Hepatocyte (in vitro differentiated cells): ENCODE data around the gene PPP2R2B. TPM values are rescaled to one million over a fixed set of nuclear protein-coding genes. Genes with fewer than 3 reads are reported as not detected.
"Not testable (repeated sequence)": the region's sequence is repeated elsewhere in the genome, so short reads cannot be mapped to it uniquely, and the experiment has no call there.

Experiments
- DNase-seq: peaks from one replicate; pipeline ENCODE4 v3.0.0-alpha.2; 2016; ENCODE audit warnings: low spot score
- H2AFZ ChIP-seq: fragments of 200-600 bp; sonication (generic); 2 replicates; pipeline ENCODE4 v1.6.0; 2016; ENCODE audit warnings: antibody characterized with exemption, mild to moderate bottlenecking
- H3K27ac ChIP-seq: fragments of 200-600 bp; sonication (generic); 2 replicates; pipeline ENCODE4 v1.5.1; 2016; ENCODE audit warnings: mild to moderate bottlenecking
- H3K27me3 ChIP-seq: fragments of 200-600 bp; sonication (generic); 2 replicates; pipeline ENCODE4 v1.6.1; 2016
- H3K36me3 ChIP-seq: fragments of 200-600 bp; sonication (generic); replicated peaks from 2 replicates; pipeline ENCODE4 v1.5.1; 2016; ENCODE audit warnings: low read depth; ENCODE audit not compliant: insufficient read depth
- H3K4me1 ChIP-seq: fragments of 200-600 bp; sonication (generic); 2 replicates; pipeline ENCODE4 v1.5.1; 2016; ENCODE audit warnings: mild to moderate bottlenecking, moderate library complexity; ENCODE audit not compliant: insufficient read depth
- H3K4me2 ChIP-seq: fragments of 200-600 bp; sonication (generic); 2 replicates; pipeline ENCODE4 v1.6.0; 2016
- H3K4me3 ChIP-seq: fragments of 200-600 bp; sonication (generic); 2 replicates; pipeline ENCODE4 v1.5.1; 2016; ENCODE audit warnings: mild to moderate bottlenecking
- H3K79me2 ChIP-seq: fragments of 200-600 bp; sonication (generic); 2 replicates; pipeline ENCODE4 v1.6.0; 2017; ENCODE audit warnings: mild to moderate bottlenecking
- H3K9me2 ChIP-seq: fragments of 200-600 bp; sonication (generic); replicated peaks from 2 replicates; pipeline ENCODE4 v1.6.0; 2017; ENCODE audit warnings: mild to moderate bottlenecking; ENCODE audit not compliant: insufficient read depth
- H3K9me3 ChIP-seq: fragments of 200-600 bp; sonication (generic); 2 replicates; pipeline ENCODE4 v1.5.1; 2016; ENCODE audit warnings: low read depth, mild to moderate bottlenecking
- H4K20me1 ChIP-seq: fragments of 200-600 bp; sonication (generic); 2 replicates; pipeline ENCODE4 v1.6.0; 2016; ENCODE audit warnings: mild to moderate bottlenecking; ENCODE audit not compliant: insufficient read depth, poor library complexity, severe bottlenecking
- EZH2 ChIP-seq: fragments of 200-600 bp; sonication (generic); IDR thresholded peaks from 2 replicates; pipeline ENCODE4 v1.6.1; 2016; ENCODE audit warnings: antibody characterized with exemption, mild to moderate bottlenecking, borderline replicate concordance
- EZH2phosphoT487 ChIP-seq: fragments of 200-600 bp; sonication (generic); IDR thresholded peaks from one replicate; pipeline ENCODE4 v1.6.1; 2018; ENCODE audit warnings: antibody characterized with exemption, mild to moderate bottlenecking, low read depth, moderate library complexity; ENCODE audit not compliant: unreplicated experiment, severe bottlenecking
- WGBS: methylation state at CpG from one replicate; pipeline ENCODE4 v1.1.6; 2016; ENCODE audit warnings: low lambda C conversion rate; ENCODE audit errors: missing lambda C conversion rate; 5-methylcytosine and 5-hydroxymethylcytosine counted together
- polyA plus RNA-seq: library from polyadenylated mRNA; unstranded; fragments of >200 nt; fragmentation: Nextera tagmentation; extraction: Ambion mirVana; gene quantifications from 2 replicates; pipeline ENCODE4 v1.2.1, GENCODE V29; 2016
- total RNA-seq: library from RNA; depleted of rRNA; stranded (reverse); fragments of >200 nt; gene quantifications from 2 replicates; pipeline ENCODE4 v1.2.3, GENCODE V29; 2014
- TF ChIP-seq, protein P1 (sequence below): fragments of 200-600 bp; sonication (generic); IDR thresholded peaks from 2 replicates; pipeline ENCODE4 v1.5.1; 2016; ENCODE audit warnings: antibody characterized with exemption, mild to moderate bottlenecking; ENCODE audit not compliant: poor library complexity

Gene PPP2R2B
- total and polyA plus RNA-seq, 2 experiments from 2014 or later = 2.3 to 3.2 TPM

DNA sequence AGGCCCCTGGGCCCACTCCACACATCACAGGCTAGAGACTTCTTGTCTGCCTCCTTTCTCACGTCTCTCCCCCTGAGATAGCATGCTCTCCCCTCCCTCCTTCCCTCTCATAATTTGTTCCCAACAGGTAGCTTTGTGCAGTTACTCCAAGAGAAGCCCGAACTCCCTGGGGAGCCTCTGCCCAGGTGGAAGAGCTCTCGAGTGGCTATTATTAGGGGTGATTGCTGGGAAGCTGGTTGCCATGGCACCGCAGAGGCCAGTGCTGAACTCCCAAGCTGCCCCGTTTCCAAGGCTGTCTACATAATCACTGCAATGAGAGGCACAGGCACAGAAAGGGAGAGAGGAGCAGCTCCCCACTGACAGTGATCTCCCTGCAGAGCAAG is 257.9 kb downstream of the PPP2R2B start:
- no peak overlapping the region for H3K4me2 ChIP-seq
- no peaks in the 10 kb centered on the region for H4K20me1 ChIP-seq
- no peaks in the 10 kb centered on the region for H3K4me1 ChIP-seq
- no peak overlapping the region for H3K4me3 ChIP-seq
- H3K27me3 ChIP-seq = no peaks in the 10 kb centered on the region
- H3K36me3 ChIP-seq = no peaks in the 10 kb centered on the region
- no peak for TF ChIP-seq EZH2
- TF ChIP-seq EZH2phosphoT487 = no peak
- TF ChIP-seq, protein P1, sequence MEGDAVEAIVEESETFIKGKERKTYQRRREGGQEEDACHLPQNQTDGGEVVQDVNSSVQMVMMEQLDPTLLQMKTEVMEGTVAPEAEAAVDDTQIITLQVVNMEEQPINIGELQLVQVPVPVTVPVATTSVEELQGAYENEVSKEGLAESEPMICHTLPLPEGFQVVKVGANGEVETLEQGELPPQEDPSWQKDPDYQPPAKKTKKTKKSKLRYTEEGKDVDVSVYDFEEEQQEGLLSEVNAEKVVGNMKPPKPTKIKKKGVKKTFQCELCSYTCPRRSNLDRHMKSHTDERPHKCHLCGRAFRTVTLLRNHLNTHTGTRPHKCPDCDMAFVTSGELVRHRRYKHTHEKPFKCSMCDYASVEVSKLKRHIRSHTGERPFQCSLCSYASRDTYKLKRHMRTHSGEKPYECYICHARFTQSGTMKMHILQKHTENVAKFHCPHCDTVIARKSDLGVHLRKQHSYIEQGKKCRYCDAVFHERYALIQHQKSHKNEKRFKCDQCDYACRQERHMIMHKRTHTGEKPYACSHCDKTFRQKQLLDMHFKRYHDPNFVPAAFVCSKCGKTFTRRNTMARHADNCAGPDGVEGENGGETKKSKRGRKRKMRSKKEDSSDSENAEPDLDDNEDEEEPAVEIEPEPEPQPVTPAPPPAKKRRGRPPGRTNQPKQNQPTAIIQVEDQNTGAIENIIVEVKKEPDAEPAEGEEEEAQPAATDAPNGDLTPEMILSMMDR = no peak
- no peak overlapping the region for H3K27ac ChIP-seq
- H3K79me2 ChIP-seq = no peaks in the 10 kb centered on the region
- WGBS = 70% methylated on average over 5 of the region's 5 CpGs
- H3K9me2 ChIP-seq = no peaks in the 10 kb centered on the region
- DNase-seq = no peak
- no peak overlapping the region for H2AFZ ChIP-seq
- peaks cover 2% of the 10 kb centered on the region for H3K9me3 ChIP-seq

DNA sequence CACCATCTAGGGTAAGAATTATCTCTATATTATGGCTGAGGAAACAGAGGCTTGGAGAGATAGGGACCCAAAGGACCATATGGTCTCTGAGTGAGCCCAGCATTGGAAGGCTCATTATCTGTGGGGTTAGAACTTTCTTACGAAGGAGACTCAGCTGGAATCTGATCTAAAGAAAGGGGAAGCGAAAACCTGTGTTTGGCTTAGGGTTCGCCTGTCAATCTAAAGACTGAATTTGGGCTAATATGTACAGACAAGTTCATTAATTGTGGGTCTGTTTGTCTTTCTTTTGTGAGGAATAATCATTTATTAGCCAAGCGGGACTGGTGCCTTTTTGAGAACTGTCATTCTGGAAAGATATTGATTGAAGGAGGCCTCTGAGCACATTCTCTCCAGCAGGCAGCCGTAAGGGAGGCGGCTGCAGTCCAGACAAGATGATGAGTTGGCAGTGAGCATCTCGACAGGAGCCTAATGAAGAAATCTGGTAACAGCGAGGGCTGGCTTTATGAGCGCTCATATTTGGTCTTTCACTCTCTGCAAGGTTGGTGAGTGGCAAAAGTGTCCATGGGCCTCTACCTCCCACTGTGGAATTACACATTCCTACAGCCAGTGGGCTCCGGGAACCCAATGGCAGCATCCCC is 258.4 kb downstream of the PPP2R2B start:
- Histone ChIP-seq H2AFZ (no peak overlapping the region), H3K27ac (no peak overlapping the region), H3K4me3 (no peak overlapping the region), H3K36me3 (no peaks in the 10 kb centered on the region), H3K9me3 (peaks cover 4% of the 10 kb centered on the region), H3K4me1 (no peaks in the 10 kb centered on the region), H3K4me2 (no peak overlapping the region), H4K20me1 (no peaks in the 10 kb centered on the region), H3K27me3 (no peaks in the 10 kb centered on the region), H3K9me2 (no peaks in the 10 kb centered on the region), H3K79me2 (no peaks in the 10 kb centered on the region)
- DNase-seq = no peak
- WGBS = 89% methylated on average over 10 of the region's 10 CpGs
- TF ChIP-seq, protein P1 = no peak
- TF ChIP-seq EZH2phosphoT487 (no peak), EZH2 (no peak)

DNA sequence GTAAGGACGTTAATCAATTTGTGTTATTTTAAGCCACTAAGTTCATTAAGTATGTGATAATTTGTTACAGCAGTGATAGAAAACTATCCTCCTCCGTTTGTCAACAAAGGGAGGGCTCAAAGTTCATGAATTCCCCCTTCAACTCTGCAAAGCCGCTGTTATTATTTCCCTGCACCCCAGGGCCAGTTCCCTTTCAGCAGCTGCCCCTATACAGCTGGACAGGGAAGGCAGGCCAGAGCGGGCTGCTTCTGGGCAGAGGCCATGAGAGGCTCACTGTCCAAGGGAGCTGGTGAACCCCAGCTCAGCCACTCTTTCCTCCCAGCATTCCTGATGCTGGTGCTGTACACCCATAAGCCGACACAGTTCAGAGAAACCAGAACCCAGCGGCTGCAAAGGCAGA is 260.1 kb downstream of the PPP2R2B start:
- H3K27me3 ChIP-seq = no peaks in the 10 kb centered on the region
- H3K27ac ChIP-seq = no peak overlapping the region
- H3K4me3 ChIP-seq = no peak overlapping the region
- H3K4me2 ChIP-seq = no peak overlapping the region
- DNase-seq = peak; percentile 9
- H3K9me2 ChIP-seq = no peaks in the 10 kb centered on the region
- WGBS = 71% methylated on average over 6 of the region's 6 CpGs
- no peaks in the 10 kb centered on the region for H3K79me2 ChIP-seq
- TF ChIP-seq, protein P1 = no peak
- TF ChIP-seq EZH2phosphoT487 = no peak
- no peak for TF ChIP-seq EZH2
- no peaks in the 10 kb centered on the region for H3K4me1 ChIP-seq
- H3K9me3 ChIP-seq = peaks cover 4% of the 10 kb centered on the region
- no peaks in the 10 kb centered on the region for H3K36me3 ChIP-seq
- H2AFZ ChIP-seq = no peak overlapping the region
- H4K20me1 ChIP-seq = no peaks in the 10 kb centered on the region

DNA sequence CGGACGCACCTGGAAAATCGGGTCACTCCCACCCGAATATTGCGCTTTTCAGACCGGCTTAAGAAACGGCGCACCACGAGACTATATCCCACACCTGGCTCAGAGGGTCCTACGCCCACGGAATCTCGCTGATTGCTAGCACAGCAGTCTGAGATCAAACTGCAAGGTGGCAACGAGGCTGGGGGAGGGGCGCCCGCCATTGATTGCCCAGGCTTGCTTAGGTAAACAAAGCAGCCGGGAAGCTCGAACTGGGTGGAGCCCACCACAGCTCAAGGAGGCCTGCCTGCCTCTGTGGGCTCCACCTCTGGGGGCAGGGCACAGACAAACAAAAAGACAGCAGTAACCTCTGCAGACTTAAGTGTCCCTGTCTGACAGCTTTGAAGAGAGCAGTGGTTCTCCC is 268.8 kb downstream of the PPP2R2B start:
- not testable (repeated sequence) for H3K9me3 ChIP-seq, H3K27me3 ChIP-seq, H3K79me2 ChIP-seq, H3K36me3 ChIP-seq, H3K4me2 ChIP-seq, DNase-seq, H2AFZ ChIP-seq, H3K4me3 ChIP-seq, H3K4me1 ChIP-seq, H3K9me2 ChIP-seq, H3K27ac ChIP-seq, H4K20me1 ChIP-seq
- 25% methylated on average over 8 of the region's 17 CpGs for WGBS
